ENCODE data around the gene DLGAP1.

GRCh38 chr18:3651266-3651665, 803.8 kb downstream of the DLGAP1 start:
- TF ChIP-seq CTCF (IDR thresholded peaks at IDR 0.05) (no peak), EZH2 (IDR thresholded peaks at IDR 0.05; ENCODE audit: borderline replicate concordance, insufficient read depth, low read depth, low read length, poor library complexity, severe bottlenecking) (no peak)
